K562 (cell line): ENCODE data around the gene RIIAD1. TPM values are rescaled to one million over a fixed set of nuclear protein-coding genes. Genes with fewer than 3 reads are reported as not detected.

Experiments used
- ATAC-seq: fragments of 200-7000 bp; cut with Tn5 transposase; 3 replicates; pipeline ENCODE4 v1.9.1; 2020; ENCODE audit warnings: moderate library complexity
- BruUV-seq: library from RNA; stranded (reverse); fragments of 400-500 nt; replicated peaks from 2 replicates; lab custom pipeline; 2021; lab: Mats Ljungman, UMichigan
- CTCF ChIA-PET: fragments of 300-600 bp; formaldehyde crosslinking; extraction: SDS; loops from one replicate; lab custom pipeline; 2021; ENCODE audit warnings: low intra/inter-chr PET ratio; lab: Yijun Ruan, JAX
- POLR2A ChIA-PET: fragments of 300-600, 350-650 bp; sonication (Branson Sonifier 250); formaldehyde crosslinking; extraction: SDS; loops from one replicate; lab custom pipeline; 2021; ENCODE audit warnings: antibody characterized with exemption, inconsistent platforms; lab: Yijun Ruan, JAX
- DNase-seq, 4 experiments: peaks; one replicate each; pipeline versions ENCODE4 v3.0.0 to v3.0.0-alpha.2; 2011 to 2018; ENCODE audit warnings: low spot score in 3 of 4, mixed read lengths in 3 of 4; ENCODE audit errors: extremely low read depth in 1 of 4
- FAIRE-seq: peaks from 2 replicates; lab custom pipeline; 2011; peaks lifted over from hg19 to GRCh38; lab: Jason Lieb, UNC
- H2AFZ ChIP-seq: 2 replicates; pipeline ENCODE4 v1.6.0; 2011; ENCODE audit warnings: low read depth, low read length, control low read depth, inconsistent platforms
- H3K27ac ChIP-seq: fragments of 200-600 bp; 3 replicates; pipeline ENCODE4 v1.8.0; 2011; ENCODE audit warnings: low read depth, mild to moderate bottlenecking, control low read depth, inconsistent platforms, low read length, moderate library complexity, mixed read lengths; ENCODE audit errors: extremely low read depth
- H3K27me3 ChIP-seq, 2 experiments: fragments of 300-600 bp in 1 of 2; 2 replicates in 1 of 2; 3 replicates in 1 of 2; pipeline versions ENCODE4 v1.6.0 to v1.8.0; 2011; ENCODE audit warnings: inconsistent platforms in 2 of 2, low read length in 2 of 2, mild to moderate bottlenecking in 1 of 2, mixed read lengths in 1 of 2, moderate library complexity in 1 of 2; ENCODE audit not compliant: control insufficient read depth in 2 of 2, insufficient read depth in 2 of 2
- H3K36me3 ChIP-seq: fragments of 300-600 bp; 3 replicates; pipeline ENCODE4 v1.8.0; 2011; ENCODE audit warnings: mild to moderate bottlenecking, low read length, inconsistent platforms; ENCODE audit not compliant: control insufficient read depth, insufficient read depth
- H3K4me1 ChIP-seq, 2 experiments: fragments of 200-600 bp in 1 of 2; replicated peaks in 1 of 2; 2 replicates in 1 of 2; 3 replicates in 1 of 2; pipeline versions ENCODE4 v1.5.1 to v1.8.0; 2011; ENCODE audit warnings: inconsistent platforms in 2 of 2, low read length in 2 of 2, mild to moderate bottlenecking in 1 of 2, mixed read lengths in 1 of 2, moderate library complexity in 1 of 2; ENCODE audit not compliant: control insufficient read depth in 2 of 2, insufficient read depth in 2 of 2
- H3K4me2 ChIP-seq: 2 replicates; pipeline ENCODE4 v1.6.1; 2011; ENCODE audit warnings: low read length, control low read depth, inconsistent platforms, mixed read lengths; ENCODE audit not compliant: insufficient read depth
- H3K4me3 ChIP-seq: fragments of 200-600 bp; sonication (generic), shearing (Covaris generic); 2 replicates; pipeline ENCODE4 v1.5.1; 2016; ENCODE audit warnings: control low read depth, inconsistent platforms
- H3K79me2 ChIP-seq: fragments of 200-600 bp; 3 replicates; pipeline ENCODE4 v1.8.0; 2011; ENCODE audit warnings: low read length, inconsistent platforms; ENCODE audit not compliant: control insufficient read depth, insufficient read depth
- H3K9ac ChIP-seq, 2 experiments: 2 replicates each; pipeline versions ENCODE4 v1.6.0 to v1.6.1; 2011; ENCODE audit warnings: low read depth in 2 of 2, low read length in 2 of 2, control low read depth in 1 of 2, inconsistent platforms in 1 of 2, mild to moderate bottlenecking in 1 of 2, mixed read lengths in 1 of 2; ENCODE audit not compliant: insufficient read depth in 1 of 2
- H3K9me1 ChIP-seq: one replicate; pipeline ENCODE4 v1.6.0; 2011; ENCODE audit warnings: inconsistent platforms, mild to moderate bottlenecking, low read length, moderate library complexity; ENCODE audit not compliant: control insufficient read depth, insufficient read depth
- H3K9me3 ChIP-seq: replicated peaks from 2 replicates; pipeline ENCODE4 v1.5.1; 2011; ENCODE audit warnings: low read depth, low read length, inconsistent platforms; ENCODE audit not compliant: control insufficient read depth, insufficient read depth
- H4K20me1 ChIP-seq: replicated peaks from 2 replicates; pipeline ENCODE4 v1.6.1; 2011; ENCODE audit warnings: low read length, inconsistent platforms, mixed read lengths; ENCODE audit not compliant: control insufficient read depth, insufficient read depth
- ETV5 ChIP-seq: sonication (generic); formaldehyde crosslinking; IDR thresholded peaks from 2 replicates; pipeline ENCODE4 v1.4.0; 2020; ENCODE audit warnings: low read depth, mild to moderate bottlenecking, missing genetic modification reagents
- FOXJ2 ChIP-seq: fragments of 200-800 bp; sonication (Bioruptor generic); IDR thresholded peaks from 2 replicates; pipeline ENCODE4 v1.6.1; 2016; ENCODE audit warnings: missing genetic modification characterization, missing compliant biosample characterization
- MTA1 ChIP-seq: fragments of 450-650 bp; IDR thresholded peaks from 2 replicates; pipeline ENCODE4 v1.6.1; 2017; ENCODE audit warnings: borderline replicate concordance
- XRCC5 ChIP-seq: fragments of 200-400 bp; formaldehyde crosslinking; IDR thresholded peaks from 2 replicates; pipeline ENCODE4 v1.6.1; 2017; ENCODE audit warnings: low read depth, mild to moderate bottlenecking, low read length
- ZBTB7A ChIP-seq: IDR thresholded peaks from 2 replicates; pipeline ENCODE4 v1.6.1; 2011; ENCODE audit warnings: low read depth, mild to moderate bottlenecking, low read length, moderate library complexity, borderline replicate concordance; ENCODE audit not compliant: control insufficient read depth
- ZNF175 ChIP-seq: fragments of 200-800 bp; sonication (Bioruptor generic); IDR thresholded peaks from 2 replicates; pipeline ENCODE4 v1.6.1; 2016; ENCODE audit warnings: low read depth, mild to moderate bottlenecking, missing genetic modification characterization, missing compliant biosample characterization
- ZNF77 ChIP-seq: fragments of 250-450 bp; sonication (Bioruptor Pico); IDR thresholded peaks from 2 replicates; pipeline ENCODE4 v1.5.0; 2020
- WGBS: fragments of 100-300 bp; shearing (Covaris generic); methylation state at CpG from one replicate; pipeline ENCODE4 v1.1.6; 2016; ENCODE audit warnings: low coverage, mixed read lengths; ENCODE audit not compliant: insufficient coverage; ENCODE audit errors: missing lambda C conversion rate; 5-methylcytosine and 5-hydroxymethylcytosine counted together
- in situ Hi-C: fragments of 300-500 bp; cut with MboI; formaldehyde crosslinking; loops from 4 replicates; pipeline ENCODE4 v1.15.0; 2018; ENCODE audit warnings: inconsistent platforms, mixed read lengths
- intact Hi-C: fragments of 100-400 bp; cut with micrococcal nuclease; formaldehyde crosslinking; loops from 2 replicates; pipeline ENCODE4 v1.14.2; 2022
- polyA plus RNA-seq, 8 experiments: library from polyadenylated mRNA; depleted of rRNA in 4 of 8; stranded (reverse) in 5 of 8; unstranded in 3 of 8; fragments of >200 nt; fragmentation: Nextera tagmentation in 2 of 8; fragmentation: Illumina TruSeq in 1 of 8; extraction: Ambion mirVana in 2 of 8; extraction: Trizol in 1 of 8; gene quantifications; 2 replicates each; pipeline versions ENCODE4 v1.2.1 to v1.2.3, GENCODE V29; 2011 to 2014; ENCODE audit warnings: inconsistent platforms in 1 of 8, missing spikeins in 1 of 8
- total RNA-seq, 7 experiments: library from RNA; depleted of rRNA in 6 of 7; stranded (reverse); fragments of >200 nt in 6 of 7; fragmentation: Illumina TruSeq in 2 of 7; extraction: Trizol in 2 of 7; gene quantifications; 2 replicates each; pipeline versions ENCODE4 v1.2.1 to v1.2.3, GENCODE V29; 2011 to 2021; ENCODE audit warnings: low replicate concordance in 1 of 7
- TF ChIP-seq, protein P1 (sequence below): fragments of 150-350 bp; IDR thresholded peaks from 2 replicates; pipeline ENCODE4 v1.6.1; 2014; ENCODE audit warnings: low read depth, mild to moderate bottlenecking, low read length, borderline replicate concordance

The RIIAD1 gene
- total and polyA plus RNA-seq, 9 of the 15 experiments (the other 6 are each of a cell fraction or from before 2014, with no cell fraction given) = not detected

DNA sequence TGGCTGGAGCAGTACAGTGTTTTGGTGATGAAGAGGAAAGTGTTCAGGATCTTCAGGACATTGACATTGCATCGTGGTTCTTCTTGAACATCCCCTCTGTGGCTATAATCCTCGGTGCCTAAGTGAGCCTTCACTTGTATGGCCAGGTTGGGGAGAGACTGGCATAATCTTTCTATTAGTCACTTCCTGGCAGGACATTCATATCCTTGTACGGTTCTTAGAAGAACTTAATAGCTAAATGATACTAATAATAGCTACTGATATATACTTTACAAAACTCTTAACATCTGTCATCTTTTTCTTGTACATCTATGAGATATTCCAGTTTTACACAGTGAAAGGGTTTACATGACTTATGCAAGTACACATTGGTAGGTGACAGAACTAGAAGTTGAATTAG lies 40.5 kb upstream of the RIIAD1 start:
- BruUV-seq = no TSS peak
- in situ Hi-C loops (no loop called here), intact Hi-C loops (no loop called here)
- H3K9ac ChIP-seq = no peak overlapping the region
- H2AFZ ChIP-seq = no peak overlapping the region
- no peaks in the 10 kb centered on the region for H3K36me3 ChIP-seq
- H3K79me2 ChIP-seq = no peaks in the 10 kb centered on the region
- H3K27ac ChIP-seq = no peak overlapping the region
- H3K4me3 ChIP-seq = no peak overlapping the region
- no peaks in the 10 kb centered on the region for H3K9me1 ChIP-seq
- H3K4me2 ChIP-seq = no peak overlapping the region
- 53% methylated on average over 3 of the region's 3 CpGs for WGBS
- no peaks in the 10 kb centered on the region for H3K4me1 ChIP-seq
- FAIRE-seq = no peak
- no peak for DNase-seq
- no peak for TF ChIP-seq ETV5 (CRISPR knock-in tag)
- no peak for TF ChIP-seq ZNF77 (CRISPR knock-in tag)
- TF ChIP-seq MTA1 = no peak
- TF ChIP-seq FOXJ2 (tag) = no peak
- no peak for TF ChIP-seq XRCC5
- TF ChIP-seq ZBTB7A = no peak
- no peak for TF ChIP-seq ZNF175 (CRISPR knock-in tag)
- TF ChIP-seq, protein P1, sequence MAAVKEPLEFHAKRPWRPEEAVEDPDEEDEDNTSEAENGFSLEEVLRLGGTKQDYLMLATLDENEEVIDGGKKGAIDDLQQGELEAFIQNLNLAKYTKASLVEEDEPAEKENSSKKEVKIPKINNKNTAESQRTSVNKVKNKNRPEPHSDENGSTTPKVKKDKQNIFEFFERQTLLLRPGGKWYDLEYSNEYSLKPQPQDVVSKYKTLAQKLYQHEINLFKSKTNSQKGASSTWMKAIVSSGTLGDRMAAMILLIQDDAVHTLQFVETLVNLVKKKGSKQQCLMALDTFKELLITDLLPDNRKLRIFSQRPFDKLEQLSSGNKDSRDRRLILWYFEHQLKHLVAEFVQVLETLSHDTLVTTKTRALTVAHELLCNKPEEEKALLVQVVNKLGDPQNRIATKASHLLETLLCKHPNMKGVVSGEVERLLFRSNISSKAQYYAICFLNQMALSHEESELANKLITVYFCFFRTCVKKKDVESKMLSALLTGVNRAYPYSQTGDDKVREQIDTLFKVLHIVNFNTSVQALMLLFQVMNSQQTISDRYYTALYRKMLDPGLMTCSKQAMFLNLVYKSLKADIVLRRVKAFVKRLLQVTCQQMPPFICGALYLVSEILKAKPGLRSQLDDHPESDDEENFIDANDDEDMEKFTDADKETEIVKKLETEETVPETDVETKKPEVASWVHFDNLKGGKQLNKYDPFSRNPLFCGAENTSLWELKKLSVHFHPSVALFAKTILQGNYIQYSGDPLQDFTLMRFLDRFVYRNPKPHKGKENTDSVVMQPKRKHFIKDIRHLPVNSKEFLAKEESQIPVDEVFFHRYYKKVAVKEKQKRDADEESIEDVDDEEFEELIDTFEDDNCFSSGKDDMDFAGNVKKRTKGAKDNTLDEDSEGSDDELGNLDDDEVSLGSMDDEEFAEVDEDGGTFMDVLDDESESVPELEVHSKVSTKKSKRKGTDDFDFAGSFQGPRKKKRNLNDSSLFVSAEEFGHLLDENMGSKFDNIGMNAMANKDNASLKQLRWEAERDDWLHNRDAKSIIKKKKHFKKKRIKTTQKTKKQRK = no peak
- POLR2A ChIA-PET = interaction anchor here (0.8 kb wide), 1 partner anchor 14 kb away, joined by 3 read pairs; no protein-coding TSS in a partner anchor
- CTCF ChIA-PET = no interaction called here
- H4K20me1 ChIP-seq = no peaks in the 10 kb centered on the region
- no peak for ATAC-seq
- H3K27me3 ChIP-seq = no peaks in the 10 kb centered on the region
- H3K9me3 ChIP-seq = no peaks in the 10 kb centered on the region
